HL-60/S4 treated with phorbol 12-myristate 13-acetate at 8.2 ng/mL for 4 days and 3 days (cell line): Measurements from ENCODE around the gene FAM43A.

Source experiments
- in situ Hi-C: fragments of 300-500 bp; cut with MboI; formaldehyde crosslinking; loops from 2 replicates; pipeline ENCODE4 v1.15.0; 2022; ENCODE audit warnings: low sequenced_read_pairs

FAM43A gene

GRCh38 chr3:194736896-194737600, 51.4 kb downstream of the FAM43A start:
- in situ Hi-C loops, result no loop called here
